ENCODE measurements around the gene ENO1. TPM values are rescaled to one million over a fixed set of nuclear protein-coding genes. Genes with fewer than 3 reads are reported as not detected.
A peak's percentile ranks its signal among the peaks of the same experiment; 100 is the strongest.

The ENO1 gene
- total and polyA plus RNA-seq, 2 donors (not counting 3 experiments of a cell fraction or from before 2014, with no cell fraction given) = 1,111 to 1,593 TPM

GRCh38 chr1:8879922-8880676 lies 1.6 kb upstream of the ENO1 start:
- DNase-seq (ENCODE audit: low read depth, low spot score) (peak; percentile 55), FAIRE-seq (peak; percentile 70)
- Histone ChIP-seq H3K27me3 (ENCODE audit: control insufficient read depth in 2 of 2, insufficient read depth in 2 of 2, low read length in 2 of 2) (no peaks in the 10 kb centered on the region), H3K4me3 (replicated peaks in 1 of 3; ENCODE audit: insufficient read depth in 1 of 3, low read depth in 1 of 3, low read length in 3 of 3) (peak overlapping the region in 1 of 3 experiments; percentile 83), H3K9ac (replicated peaks; ENCODE audit: extremely low read depth, insufficient read depth, low read length) (peak overlapping the region; percentile 95), H3K9me3 (replicated peaks; ENCODE audit: control insufficient read depth, insufficient read depth, low read length) (no peaks in the 10 kb centered on the region), H3K27ac (ENCODE audit: insufficient read depth, low read depth, low read length) (peak overlapping the region; percentile 77), H3K79me2 (ENCODE audit: control insufficient read depth, insufficient read depth, low read length) (peaks cover 34% of the 10 kb centered on the region), H3K36me3 (ENCODE audit: control insufficient read depth in 2 of 2, extremely low read depth in 1 of 2, insufficient read depth in 2 of 2, low read length in 2 of 2) (peaks cover 0 to 3% of the 10 kb centered on the region in 2 experiments), H3K9me1 (replicated peaks; ENCODE audit: control insufficient read depth, extremely low read depth, insufficient read depth, low read length) (no peaks in the 10 kb centered on the region), H2AFZ (ENCODE audit: low read depth, low read length) (peak overlapping the region; percentile 69), H3K4me1 (ENCODE audit: control insufficient read depth, extremely low read depth, insufficient read depth, low read length) (peaks cover 27% of the 10 kb centered on the region), H4K20me1 (replicated peaks; ENCODE audit: control insufficient read depth, extremely low read depth, insufficient read depth, low read length) (no peaks in the 10 kb centered on the region), H3K4me2 (ENCODE audit: insufficient read depth, low read length) (peak overlapping the region; percentile 81)
- POLR2A ChIA-PET = interaction anchor here (0.5 to 1.1 kb wide), 2 partner anchors 14 to 18 kb away, joined by 3 read pairs; no protein-coding TSS in a partner anchor
- intact Hi-C loops (cut with micrococcal nuclease) = loop anchor here (1.0 to 2.0 kb wide), 2 partner anchors 20 to 63 kb away; partner anchors contain the start of gene RERE
- BruUV-seq (replicated peaks) = no TSS peak
- dilution Hi-C loops (cut with MboI; ENCODE audit: extremely low pct_ligation_motif_present, low sequenced_read_pairs) = no loop called here
- CTCF ChIA-PET = interaction anchor here (0.8 to 6.1 kb wide), 8 partner anchors 11 to 125 kb away, joined by 3 to 63 read pairs (median 4); no protein-coding TSS in a partner anchor
- TF ChIP-seq FOS (IDR thresholded peaks at IDR 0.05; ENCODE audit: borderline replicate concordance, insufficient read depth, low read length) (peak; percentile 44), GATA2 (IDR thresholded peaks at IDR 0.05; ENCODE audit: insufficient read depth, insufficient read length, low read depth, low read length) (no peak), MAX (IDR thresholded peaks at IDR 0.05; ENCODE audit: insufficient read depth, insufficient read length) (no peak), POLR2A (IDR thresholded peaks at IDR 0.05; ENCODE audit: low read depth, low read length) (no peak), CTCF (IDR thresholded peaks at IDR 0.05; ENCODE audit: extremely low read depth in 1 of 2, insufficient read depth in 1 of 2, low read depth in 1 of 2, low read length in 2 of 2) (no peak), JUN (IDR thresholded peaks at IDR 0.05; ENCODE audit: borderline replicate concordance, insufficient read depth, insufficient read length, low read depth) (peak; percentile 17), POLR2AphosphoS5 (IDR thresholded peaks at IDR 0.05; ENCODE audit: insufficient read depth, low read depth, low read length) (no peak), EZH2 (IDR thresholded peaks at IDR 0.05; ENCODE audit: borderline replicate concordance, low read depth, low read length, severe bottlenecking) (no peak), MYC (IDR thresholded peaks at IDR 0.05; ENCODE audit: low read depth, low read length) (no peak)

Data from endothelial cell of umbilical vein (primary cell).